ENCODE results near the gene ENPP1.

The ENPP1 gene

GRCh38 chr6:131832363-131832762, 24.5 kb downstream of the ENPP1 start:
- DNase-seq: no peak

GRCh38 chr6:131838051-131838450, 30.2 kb downstream of the ENPP1 start:
- peak; percentile 22 for DNase-seq

- DNase-seq: no peak
These were observed 31.6 kb downstream of the ENPP1 start for GRCh38 chr6:131839388-131839787.

- DNase-seq: no peak
These were observed 32.6 kb downstream of the ENPP1 start for GRCh38 chr6:131840441-131840840.

GRCh38 chr6:131840936-131841583, 33.2 kb downstream of the ENPP1 start:
- DNase-seq: no peak

GRCh38 chr6:131843768-131844167, 35.9 kb downstream of the ENPP1 start:
- no peak for DNase-seq

GRCh38 chr6:131844243-131844841, 36.5 kb downstream of the ENPP1 start:
- DNase-seq: peak; percentile 19

GRCh38 chr6:131846023-131846663, 38.3 kb downstream of the ENPP1 start:
- no peak for DNase-seq

GRCh38 chr6:131846905-131847304, 39.1 kb downstream of the ENPP1 start:
- no peak for DNase-seq

GRCh38 chr6:131849799-131850198, 42.0 kb downstream of the ENPP1 start:
- no peak for DNase-seq

- no peak for DNase-seq
These were observed 43.4 kb downstream of the ENPP1 start for GRCh38 chr6:131851049-131851769.

- DNase-seq: no peak
These were observed 44.4 kb downstream of the ENPP1 start for GRCh38 chr6:131852200-131852599.

- no peak for DNase-seq
These were observed 47.0 kb downstream of the ENPP1 start for GRCh38 chr6:131854803-131855202.

GRCh38 chr6:131858765-131859415, 51.1 kb downstream of the ENPP1 start:
- DNase-seq: peak; percentile 66

GRCh38 chr6:131859658-131860057, 51.8 kb downstream of the ENPP1 start:
- peak; percentile 38 for DNase-seq

- DNase-seq: peak; percentile 48
These were observed 53.6 kb downstream of the ENPP1 start for GRCh38 chr6:131861381-131861780.

- DNase-seq: no peak
These were observed 54.7 kb downstream of the ENPP1 start for GRCh38 chr6:131862476-131862875.

GRCh38 chr6:131867744-131868143, 59.9 kb downstream of the ENPP1 start:
- DNase-seq: peak; percentile 42

- DNase-seq: peak; percentile 14
These were observed 61.0 kb downstream of the ENPP1 start for GRCh38 chr6:131868836-131869235.

GRCh38 chr6:131875647-131876046, 67.8 kb downstream of the ENPP1 start:
- DNase-seq: no peak

- DNase-seq: no peak
These were observed 68.7 kb downstream of the ENPP1 start for GRCh38 chr6:131876545-131876944.

- no peak for DNase-seq
These were observed 70.4 kb downstream of the ENPP1 start for GRCh38 chr6:131877999-131878789.

Data from EL (cell line).